OCI-LY7 (cell line): ENCODE data around the gene PLEKHG5. TPM values are rescaled to one million over a fixed set of nuclear protein-coding genes. Genes with fewer than 3 reads are reported as not detected.
"Not testable (repeated sequence)": the region's sequence is repeated elsewhere in the genome, so short reads cannot be mapped to it uniquely, and the experiment has no call there.

Experiments
- BruUV-seq: library from RNA; stranded (reverse); fragments of 400-500 nt; replicated peaks from 2 replicates; lab custom pipeline; 2021; lab: Mats Ljungman, UMichigan
- CTCF ChIA-PET: fragments of 300-600 bp; sonication (Branson Sonifier 250); formaldehyde crosslinking; loops from one replicate; lab custom pipeline; 2022; ENCODE audit warnings: antibody characterized with exemption; ENCODE audit not compliant: unreplicated experiment; lab: Charles Lee
- POLR2A ChIA-PET: fragments of 300-600 bp; sonication (Branson Sonifier 250); formaldehyde crosslinking; loops from one replicate; lab custom pipeline; 2022; ENCODE audit warnings: antibody characterized with exemption; lab: Charles Lee
- DNase-seq: peaks from one replicate; pipeline ENCODE4 v3.0.0-alpha.2; 2015; ENCODE audit warnings: low spot score
- H2AFZ ChIP-seq: fragments of 200-600 bp; sonication (generic), shearing (Covaris generic); 2 replicates; pipeline ENCODE4 v1.6.1; 2014; ENCODE audit warnings: mild to moderate bottlenecking, antibody characterized with exemption, low read length, moderate library complexity
- H3K27ac ChIP-seq: fragments of 200-600 bp; sonication (generic); 2 replicates; pipeline ENCODE4 v1.5.1; 2014; ENCODE audit warnings: mixed run types, low read depth, mild to moderate bottlenecking, moderate library complexity, low read length, inconsistent platforms; ENCODE audit not compliant: poor library complexity, severe bottlenecking
- H3K36me3 ChIP-seq: fragments of 200-600 bp; sonication (generic); 2 replicates; pipeline ENCODE4 v1.6.1; 2014; ENCODE audit warnings: mild to moderate bottlenecking, antibody characterized with exemption, low read length, moderate library complexity, mixed read lengths; ENCODE audit not compliant: insufficient read depth
- H3K4me1 ChIP-seq: fragments of 200-600 bp; sonication (generic); 2 replicates; pipeline ENCODE4 v1.5.1; 2014; ENCODE audit warnings: mild to moderate bottlenecking, low read length; ENCODE audit not compliant: insufficient read depth, poor library complexity, severe bottlenecking
- H3K4me2 ChIP-seq: fragments of 200-600 bp; sonication (generic); 2 replicates; pipeline ENCODE4 v1.6.1; 2014; ENCODE audit warnings: mild to moderate bottlenecking, low read length
- H3K4me3 ChIP-seq: fragments of 200-600 bp; sonication (generic); 2 replicates; pipeline ENCODE4 v1.5.1; 2014; ENCODE audit warnings: mild to moderate bottlenecking, low read depth, low read length; ENCODE audit not compliant: poor library complexity, severe bottlenecking
- H3K79me2 ChIP-seq: fragments of 200-600 bp; sonication (generic); 2 replicates; pipeline ENCODE4 v1.6.1; 2016; ENCODE audit warnings: low read depth, mild to moderate bottlenecking, low read length, moderate library complexity, mixed read lengths; ENCODE audit not compliant: insufficient read depth
- H3K9me2 ChIP-seq: fragments of 200-600 bp; sonication (generic); 2 replicates; pipeline ENCODE4 v1.6.1; 2016; ENCODE audit warnings: mild to moderate bottlenecking, low read length, mixed read lengths; ENCODE audit not compliant: insufficient read depth
- H3K9me3 ChIP-seq: fragments of 200-600 bp; sonication (generic); 2 replicates; pipeline ENCODE4 v1.6.1; 2014; ENCODE audit warnings: mild to moderate bottlenecking, mixed run types, low read length, mixed read lengths
- H4K20me1 ChIP-seq: fragments of 200-600 bp; sonication (generic); 2 replicates; pipeline ENCODE4 v1.6.1; 2014; ENCODE audit warnings: mild to moderate bottlenecking, antibody characterized with exemption, low read length, moderate library complexity, mixed read lengths; ENCODE audit not compliant: insufficient read depth
- CTCF ChIP-seq: fragments of 200-600 bp; sonication (generic); conservative IDR thresholded peaks from 2 replicates; pipeline ENCODE4 v1.5.1; 2014; ENCODE audit warnings: mild to moderate bottlenecking, antibody characterized with exemption, low read length, moderate library complexity, mixed read lengths
- EZH2phosphoT487 ChIP-seq: fragments of 200-600 bp; sonication (generic); IDR thresholded peaks from 2 replicates; pipeline ENCODE4 v1.6.1; 2018; ENCODE audit warnings: low read depth, borderline replicate concordance, mild to moderate bottlenecking, mixed run types, antibody characterized with exemption, low read length, moderate library complexity, mixed read lengths
- intact Hi-C: fragments of 100-400 bp; cut with micrococcal nuclease; formaldehyde crosslinking; loops from one replicate; pipeline ENCODE4 v1.10.0; 2022; ENCODE audit not compliant: unreplicated experiment
- total RNA-seq, 2 experiments: library from RNA; depleted of rRNA in 1 of 2; stranded (reverse); fragments of >200 nt in 1 of 2; shearing (Covaris generic) in 1 of 2; gene quantifications; 2 replicates each; pipeline ENCODE4 v1.2.3, GENCODE V29; 2014 to 2022

PLEKHG5 gene
- total RNA-seq, 2 experiments from 2014 or later, result 1.6 to 2.4 TPM

- Histone ChIP-seq H3K9me3 (no peaks in the 10 kb centered on the region), H4K20me1 (no peaks in the 10 kb centered on the region), H3K4me3 (peak overlapping the region; percentile 57), H3K27ac (no peak overlapping the region), H3K4me2 (peak overlapping the region; percentile 69), H3K9me2 (no peaks in the 10 kb centered on the region), H2AFZ (no peak overlapping the region; the same call in 1 of the 2 replicates), H3K4me1 (peaks cover 12% of the 10 kb centered on the region), H3K79me2 (no peaks in the 10 kb centered on the region), H3K36me3 (no peaks in the 10 kb centered on the region)
- ChIA-PET CTCF (interaction anchor here (0.7 kb wide), 1 partner anchor 529 kb away, joined by 3 read pairs; no protein-coding TSS in a partner anchor), POLR2A (no interaction called here)
- DNase-seq, result peak; percentile 22
- no peak for TF ChIP-seq EZH2phosphoT487
- TF ChIP-seq CTCF, result no peak
- no TSS peak for BruUV-seq
- intact Hi-C loops, result no loop called here
Observed at GRCh38 chr1:6447016-6447817, 44.2 kb downstream of the PLEKHG5 start.

DNA sequence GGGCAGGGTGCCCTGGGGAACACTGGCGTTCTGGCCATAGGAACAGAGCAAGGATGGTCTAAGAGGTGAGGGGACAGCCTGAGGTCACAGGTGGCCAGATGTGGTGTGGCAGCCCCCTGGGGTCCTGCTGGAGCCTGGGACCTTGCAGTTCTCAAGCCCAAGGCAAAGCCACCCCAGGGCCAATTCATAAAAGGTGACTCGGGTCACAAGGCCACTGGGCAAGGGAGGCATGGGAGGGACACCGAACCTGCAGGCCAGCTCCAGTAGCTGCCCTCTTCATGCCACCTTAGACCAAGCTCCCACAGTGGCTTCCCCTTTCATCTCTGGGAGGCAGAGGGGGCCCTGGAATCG is 44.8 kb downstream of the PLEKHG5 start:
- ChIA-PET CTCF (no interaction called here), POLR2A (no interaction called here)
- H3K9me2 ChIP-seq, result no peaks in the 10 kb centered on the region
- intact Hi-C loops, result no loop called here
- H3K27ac ChIP-seq, result no peak overlapping the region
- no peak for TF ChIP-seq EZH2phosphoT487
- TF ChIP-seq CTCF, result no peak
- no TSS peak for BruUV-seq
- H3K79me2 ChIP-seq, result no peaks in the 10 kb centered on the region
- peak overlapping the region; percentile 69 for H3K4me2 ChIP-seq
- no peak for DNase-seq
- no peaks in the 10 kb centered on the region for H3K9me3 ChIP-seq
- H3K4me1 ChIP-seq, result peaks cover 12% of the 10 kb centered on the region
- no peak overlapping the region for H2AFZ ChIP-seq
- H4K20me1 ChIP-seq, result no peaks in the 10 kb centered on the region; the same call in 1 of the 2 replicates
- no peaks in the 10 kb centered on the region for H3K36me3 ChIP-seq
- H3K4me3 ChIP-seq, result peak overlapping the region; percentile 57

DNA sequence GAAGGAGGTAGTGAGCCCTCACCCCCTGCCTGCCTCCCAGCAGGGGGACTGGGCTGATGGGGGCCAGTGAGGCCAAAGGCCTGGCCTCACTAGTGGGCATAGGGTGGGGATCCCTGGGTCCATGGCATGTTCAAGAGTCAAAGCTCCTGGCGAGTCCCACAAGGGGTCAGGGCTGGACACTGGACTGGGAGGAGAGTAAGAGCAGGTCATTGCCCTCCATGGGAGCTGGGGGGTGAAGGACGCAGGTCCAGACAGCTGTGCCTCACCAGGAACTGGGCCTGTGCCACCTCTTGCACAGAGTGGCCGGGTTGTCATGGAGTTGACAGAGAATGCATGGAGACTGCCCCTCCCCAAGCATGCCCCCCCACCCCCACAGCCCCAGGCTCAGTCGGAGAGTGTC is 45.5 kb downstream of the PLEKHG5 start:
- intact Hi-C loops, H3K9me3 ChIP-seq, H3K9me2 ChIP-seq, H3K36me3 ChIP-seq, H4K20me1 ChIP-seq, H3K4me2 ChIP-seq, DNase-seq, H3K4me3 ChIP-seq, BruUV-seq, H3K27ac ChIP-seq, H3K79me2 ChIP-seq, CTCF ChIA-PET, POLR2A ChIA-PET, H2AFZ ChIP-seq: not testable (repeated sequence)
- peaks cover 12% of the 10 kb centered on the region for H3K4me1 ChIP-seq
